ENCODE results near the gene TNFRSF11A. TPM values are rescaled to one million over a fixed set of nuclear protein-coding genes. Genes with fewer than 3 reads are reported as not detected.
A peak's percentile ranks its signal among the peaks of the same experiment; 100 is the strongest.

The TNFRSF11A gene
- total and polyA plus RNA-seq, 4 donors: 0.38 to 9.1 (median 4.8) TPM

DNA sequence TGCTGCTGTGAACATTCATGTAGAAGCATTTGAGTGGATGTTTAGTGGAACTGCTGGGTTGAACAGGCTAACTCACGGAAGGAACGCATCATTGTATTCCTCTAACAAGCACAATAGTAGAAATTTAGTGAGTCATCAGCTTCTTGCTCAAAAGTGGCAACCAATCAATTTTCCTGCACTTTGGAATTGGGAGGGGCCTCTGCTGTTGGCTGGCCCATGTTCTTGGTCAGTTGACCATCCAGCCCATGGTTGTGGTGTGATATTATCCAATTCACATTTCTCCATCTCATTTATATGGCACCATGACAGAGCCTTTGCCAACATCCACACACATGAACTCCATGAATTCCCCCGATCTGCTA is 95.0 kb downstream of the TNFRSF11A start:
- 39 to 42% methylated on average over 3 of the region's 3 CpGs for WGBS, 2 donors
- DNase-seq (no peak), ATAC-seq (ENCODE audit: low FRiP score) (no peak)
- H3K4me1 ChIP-seq (ENCODE audit: control insufficient read depth in 1 of 2, insufficient read depth in 2 of 2, low read length in 2 of 2): peaks cover 0 to 3% of the 10 kb centered on the region in 2 donors
- H3K4me3 ChIP-seq (ENCODE audit: low read length in 2 of 2): no peak overlapping the region
- H3K27me3 ChIP-seq (ENCODE audit: control insufficient read depth in 1 of 2, insufficient read depth in 2 of 2, low read length in 1 of 2): no peaks in the 10 kb centered on the region
- H3K36me3 ChIP-seq (ENCODE audit: control insufficient read depth in 1 of 2, insufficient read depth in 2 of 2, low read length in 1 of 2): no peaks in the 10 kb centered on the region
- no peaks in the 10 kb centered on the region for H3K9me3 ChIP-seq (ENCODE audit: control insufficient read depth, low read length)
- intact Hi-C loops (cut with DNase I): no loop called here
- peak overlapping the region in 1 of 2 donors; percentile 3 for H3K27ac ChIP-seq (ENCODE audit: low read depth in 1 of 2, low read length in 2 of 2)

DNA sequence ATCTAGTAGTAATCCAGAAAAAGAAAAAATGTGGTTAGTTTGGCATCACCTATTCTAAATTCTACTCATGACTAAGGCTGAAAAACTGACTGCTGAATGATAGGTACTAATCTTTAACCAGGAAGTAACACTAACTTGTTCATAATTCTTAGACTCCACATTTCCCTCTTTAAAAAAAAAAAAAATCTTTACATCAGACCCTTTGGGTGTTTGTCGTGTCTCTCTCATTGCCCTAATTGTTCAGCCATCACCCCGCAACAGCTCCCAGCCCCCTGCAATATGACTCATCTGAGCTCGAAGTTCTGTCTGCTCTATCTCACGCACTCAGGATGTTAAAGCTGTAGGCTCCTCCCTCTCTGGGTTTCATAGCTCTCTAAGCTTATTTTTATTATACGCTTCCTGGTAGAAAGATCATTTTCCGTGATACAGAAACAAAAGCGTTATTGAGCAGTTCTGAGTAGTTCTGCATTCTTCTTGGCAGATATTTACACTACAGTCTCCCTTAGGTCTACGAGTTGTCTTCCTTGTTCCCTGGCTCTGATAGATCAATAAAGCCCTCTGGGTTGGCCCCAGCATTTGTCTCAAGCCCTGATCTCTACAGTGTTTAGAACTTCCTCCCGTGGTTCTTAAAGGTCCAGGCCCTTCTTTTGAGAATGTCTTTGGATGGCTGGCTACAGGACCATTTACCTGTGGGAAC is 95.6 kb downstream of the TNFRSF11A start:
- ATAC-seq (ENCODE audit: low FRiP score) (peak; percentile 58), DNase-seq (no peak)
- Histone ChIP-seq H3K27me3 (ENCODE audit: control insufficient read depth in 1 of 2, insufficient read depth in 2 of 2, low read length in 1 of 2) (no peaks in the 10 kb centered on the region), H3K36me3 (ENCODE audit: control insufficient read depth in 1 of 2, insufficient read depth in 2 of 2, low read length in 1 of 2) (no peaks in the 10 kb centered on the region), H3K27ac (ENCODE audit: low read depth in 1 of 2, low read length in 2 of 2) (no peak overlapping the region), H3K4me3 (ENCODE audit: low read length in 2 of 2) (no peak overlapping the region), H3K4me1 (ENCODE audit: control insufficient read depth in 1 of 2, insufficient read depth in 2 of 2, low read length in 2 of 2) (peaks cover 0 to 3% of the 10 kb centered on the region in 2 donors), H3K9me3 (ENCODE audit: control insufficient read depth, low read length) (no peaks in the 10 kb centered on the region)
- 38 to 47% methylated on average over 9 of the region's 9 CpGs for WGBS, 2 donors
- intact Hi-C loops (cut with DNase I): no loop called here

- no peaks in the 10 kb centered on the region for H3K27me3 ChIP-seq (ENCODE audit: control insufficient read depth in 1 of 2, insufficient read depth in 2 of 2, low read length in 1 of 2)
- 2 to 3% methylated on average over 14 of the region's 14 CpGs for WGBS, 2 donors
- peak overlapping the region; percentile 25 to 36 for H3K4me3 ChIP-seq (ENCODE audit: low read length in 2 of 2)
- H3K27ac ChIP-seq (ENCODE audit: low read depth in 1 of 2, low read length in 2 of 2): peak overlapping the region in 1 of 2 donors; percentile 83
- peaks cover 0 to under 1% of the 10 kb centered on the region in 2 donors for H3K4me1 ChIP-seq (ENCODE audit: control insufficient read depth in 1 of 2, insufficient read depth in 2 of 2, low read length in 2 of 2)
- intact Hi-C loops (cut with DNase I): loop anchor here (1.0 to 5.0 kb wide), 4 partner anchors 97 to 238 kb away; partner anchors contain the start of genes PIGN (in 1 of the 2), RELCH (in 1 of the 2) and ZCCHC2 (in 1 of the 2)
- ATAC-seq (ENCODE audit: low FRiP score): peak; percentile 97
- no peaks in the 10 kb centered on the region for H3K9me3 ChIP-seq (ENCODE audit: control insufficient read depth, low read length)
- H3K36me3 ChIP-seq (ENCODE audit: control insufficient read depth in 1 of 2, insufficient read depth in 2 of 2, low read length in 1 of 2): no peaks in the 10 kb centered on the region
- DNase-seq: peak in 1 of 2 donors; percentile 75
Observed at GRCh38 chr18:62425465-62426190, 100.5 kb downstream of the TNFRSF11A start.

GRCh38 chr18:62426191-62426488 is 101.0 kb downstream of the TNFRSF11A start:
- Histone ChIP-seq H3K4me1 (ENCODE audit: control insufficient read depth in 1 of 2, insufficient read depth in 2 of 2, low read length in 2 of 2) (no peaks in the 10 kb centered on the region), H3K4me3 (ENCODE audit: low read length in 2 of 2) (no peak overlapping the region), H3K36me3 (ENCODE audit: control insufficient read depth in 1 of 2, insufficient read depth in 2 of 2, low read length in 1 of 2) (no peaks in the 10 kb centered on the region), H3K9me3 (ENCODE audit: control insufficient read depth, low read length) (no peaks in the 10 kb centered on the region), H3K27ac (ENCODE audit: low read depth in 1 of 2, low read length in 2 of 2) (peak overlapping the region in 1 of 2 donors; percentile 30), H3K27me3 (ENCODE audit: control insufficient read depth in 1 of 2, insufficient read depth in 2 of 2, low read length in 1 of 2) (no peaks in the 10 kb centered on the region)
- intact Hi-C loops (cut with DNase I): loop anchor here (5.0 kb wide), 3 partner anchors 96 to 239 kb away; partner anchors contain the start of genes PIGN (in 1 of the 2), RELCH (in 1 of the 2) and ZCCHC2 (in 1 of the 2)
- no peak for DNase-seq
- ATAC-seq (ENCODE audit: low FRiP score): no peak
- WGBS, 2 donors: 35 to 40% methylated on average over 3 of the region's 3 CpGs

DNA sequence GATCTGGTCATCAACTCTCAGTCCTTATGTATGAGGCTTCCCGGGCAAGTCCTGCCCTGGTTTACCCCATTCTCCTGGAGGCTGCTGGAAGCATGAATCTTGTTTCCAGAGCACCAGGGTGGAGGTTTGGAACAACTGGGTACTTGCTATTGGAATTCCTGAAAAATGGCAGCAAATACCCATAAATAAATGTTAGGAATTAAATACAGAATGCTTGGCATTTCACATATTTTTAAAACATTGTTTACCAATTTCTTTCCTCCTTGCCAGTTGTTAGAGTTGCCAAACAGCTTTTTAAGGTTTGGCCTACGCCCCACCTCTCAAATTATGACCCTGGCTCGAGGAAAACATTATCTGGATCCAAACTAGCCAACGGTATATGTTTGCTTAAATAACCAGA is 107.1 kb downstream of the TNFRSF11A start:
- DNase-seq: no peak
- 70 to 76% methylated on average over 4 of the region's 4 CpGs for WGBS, 2 donors
- no peaks in the 10 kb centered on the region for H3K27me3 ChIP-seq (ENCODE audit: control insufficient read depth in 1 of 2, insufficient read depth in 2 of 2, low read length in 1 of 2)
- H3K27ac ChIP-seq (ENCODE audit: low read depth in 1 of 2, low read length in 2 of 2): no peak overlapping the region
- no peaks in the 10 kb centered on the region for H3K9me3 ChIP-seq (ENCODE audit: control insufficient read depth, low read length)
- no peaks in the 10 kb centered on the region for H3K36me3 ChIP-seq (ENCODE audit: control insufficient read depth in 1 of 2, insufficient read depth in 2 of 2, low read length in 1 of 2)
- H3K4me1 ChIP-seq (ENCODE audit: control insufficient read depth in 1 of 2, insufficient read depth in 2 of 2, low read length in 2 of 2): peaks cover 0 to 3% of the 10 kb centered on the region in 2 donors
- H3K4me3 ChIP-seq (ENCODE audit: low read length in 2 of 2): no peak overlapping the region
- ATAC-seq (ENCODE audit: low FRiP score): no peak
- intact Hi-C loops (cut with DNase I): loop anchor here in 1 of 2 donors (10.0 kb wide), 1 partner anchor 283 kb away; the partner anchor contains the start of gene PHLPP1

- Histone ChIP-seq H3K27me3 (ENCODE audit: control insufficient read depth in 1 of 2, insufficient read depth in 2 of 2, low read length in 1 of 2) (no peaks in the 10 kb centered on the region), H3K4me3 (ENCODE audit: low read length in 2 of 2) (no peak overlapping the region), H3K36me3 (ENCODE audit: control insufficient read depth in 1 of 2, insufficient read depth in 2 of 2, low read length in 1 of 2) (no peaks in the 10 kb centered on the region), H3K27ac (ENCODE audit: low read depth in 1 of 2, low read length in 2 of 2) (no peak overlapping the region), H3K4me1 (ENCODE audit: control insufficient read depth in 1 of 2, insufficient read depth in 2 of 2, low read length in 2 of 2) (peaks cover 0 to 3% of the 10 kb centered on the region in 2 donors), H3K9me3 (ENCODE audit: control insufficient read depth, low read length) (no peaks in the 10 kb centered on the region)
- 33 to 47% methylated on average over 4 of the region's 4 CpGs for WGBS, 2 donors
- ATAC-seq (ENCODE audit: low FRiP score) (no peak), DNase-seq (no peak)
- intact Hi-C loops (cut with DNase I): loop anchor here in 1 of 2 donors (5.0 to 10.0 kb wide), 2 partner anchors 93 to 280 kb away; partner anchors contain the start of gene PHLPP1
Observed at GRCh38 chr18:62434798-62435197, 109.7 kb downstream of the TNFRSF11A start.

DNA sequence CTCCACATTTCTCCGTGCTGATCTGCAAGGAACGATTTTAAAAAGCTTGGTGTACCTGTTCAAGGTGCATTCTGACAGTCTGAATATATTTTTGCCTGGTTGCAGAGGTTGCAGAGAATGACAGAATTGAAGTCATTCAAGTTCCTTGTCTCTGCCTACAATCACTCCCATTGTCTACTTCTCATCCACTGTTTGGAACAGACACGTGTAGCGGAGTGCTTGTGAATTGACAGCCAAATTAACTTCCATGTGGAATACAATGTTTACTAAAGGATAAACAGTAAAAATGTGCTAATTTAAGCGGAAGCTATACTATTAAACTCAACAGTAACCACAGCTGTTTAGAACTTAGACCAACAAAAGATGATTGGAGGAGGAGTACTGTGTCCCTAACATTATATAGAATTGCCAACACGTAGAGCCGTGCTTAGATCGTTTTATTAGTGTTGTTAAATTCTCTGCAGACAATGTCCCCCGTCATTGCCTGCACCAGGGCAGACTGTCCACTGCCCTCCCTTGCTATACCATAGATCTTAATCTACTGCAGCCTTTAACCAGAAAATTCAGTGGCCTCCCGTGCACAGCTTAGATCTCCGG is 110.4 kb downstream of the TNFRSF11A start:
- WGBS, 2 donors: 80 to 83% methylated on average over 11 of the region's 11 CpGs
- ATAC-seq (ENCODE audit: low FRiP score): no peak

GRCh38 chr18:62436636-62437234 is 111.6 kb downstream of the TNFRSF11A start:
- 6% methylated on average over 7 of the region's 7 CpGs for WGBS, 2 donors
- no peaks in the 10 kb centered on the region for H3K36me3 ChIP-seq (ENCODE audit: control insufficient read depth in 1 of 2, insufficient read depth in 2 of 2, low read length in 1 of 2)
- peak overlapping the region; percentile 57 to 97 for H3K27ac ChIP-seq (ENCODE audit: low read depth in 1 of 2, low read length in 2 of 2)
- peaks cover 0 to 3% of the 10 kb centered on the region in 2 donors for H3K4me1 ChIP-seq (ENCODE audit: control insufficient read depth in 1 of 2, insufficient read depth in 2 of 2, low read length in 2 of 2)
- no peaks in the 10 kb centered on the region for H3K27me3 ChIP-seq (ENCODE audit: control insufficient read depth in 1 of 2, insufficient read depth in 2 of 2, low read length in 1 of 2)
- ATAC-seq (ENCODE audit: low FRiP score) (peak; percentile 74), DNase-seq (peak in 1 of 2 donors; percentile 80)
- intact Hi-C loops (cut with DNase I): loop anchor here (1.0 to 10.0 kb wide), 3 partner anchors 86 to 278 kb away; partner anchors contain the start of gene PHLPP1 (in 1 of the 2)
- H3K9me3 ChIP-seq (ENCODE audit: control insufficient read depth, low read length): no peaks in the 10 kb centered on the region
- H3K4me3 ChIP-seq (ENCODE audit: low read length in 2 of 2): no peak overlapping the region

More for the DNA sequence above, 110.4 kb downstream of the TNFRSF11A start:
- Histone ChIP-seq H3K27me3 (ENCODE audit: control insufficient read depth in 1 of 2, insufficient read depth in 2 of 2, low read length in 1 of 2) (no peaks in the 10 kb centered on the region), H3K36me3 (ENCODE audit: control insufficient read depth in 1 of 2, insufficient read depth in 2 of 2, low read length in 1 of 2) (no peaks in the 10 kb centered on the region), H3K9me3 (ENCODE audit: control insufficient read depth, low read length) (no peaks in the 10 kb centered on the region), H3K4me3 (ENCODE audit: low read length in 2 of 2) (no peak overlapping the region), H3K27ac (ENCODE audit: low read depth in 1 of 2, low read length in 2 of 2) (no peak overlapping the region), H3K4me1 (ENCODE audit: control insufficient read depth in 1 of 2, insufficient read depth in 2 of 2, low read length in 2 of 2) (peaks cover 0 to 3% of the 10 kb centered on the region in 2 donors)
- intact Hi-C loops (cut with DNase I): loop anchor here (1.0 to 10.0 kb wide), 3 partner anchors 87 to 279 kb away; partner anchors contain the start of gene PHLPP1 (in 1 of the 2)
- DNase-seq: no peak
